NB4 (cell line): Measurements from ENCODE around the gene CSNK1A1.

Source experiments
- MYC ChIP-seq: IDR thresholded peaks from 2 replicates; pipeline ENCODE4 v1.6.1; 2011; ENCODE audit warnings: low read depth, low read length
- POLR2A ChIP-seq: IDR thresholded peaks from 2 replicates; pipeline ENCODE4 v1.6.1; 2011; ENCODE audit warnings: mild to moderate bottlenecking; ENCODE audit not compliant: insufficient read length; ENCODE audit errors: extremely low read depth
- TF ChIP-seq, protein P1 (sequence below): IDR thresholded peaks from one replicate; pipeline ENCODE4 v1.5.1; 2012; ENCODE audit warnings: low read depth, low read length

GRCh38 chr5:149514512-149514911 lies 36.7 kb downstream of the CSNK1A1 start:
- TF ChIP-seq, protein P1, sequence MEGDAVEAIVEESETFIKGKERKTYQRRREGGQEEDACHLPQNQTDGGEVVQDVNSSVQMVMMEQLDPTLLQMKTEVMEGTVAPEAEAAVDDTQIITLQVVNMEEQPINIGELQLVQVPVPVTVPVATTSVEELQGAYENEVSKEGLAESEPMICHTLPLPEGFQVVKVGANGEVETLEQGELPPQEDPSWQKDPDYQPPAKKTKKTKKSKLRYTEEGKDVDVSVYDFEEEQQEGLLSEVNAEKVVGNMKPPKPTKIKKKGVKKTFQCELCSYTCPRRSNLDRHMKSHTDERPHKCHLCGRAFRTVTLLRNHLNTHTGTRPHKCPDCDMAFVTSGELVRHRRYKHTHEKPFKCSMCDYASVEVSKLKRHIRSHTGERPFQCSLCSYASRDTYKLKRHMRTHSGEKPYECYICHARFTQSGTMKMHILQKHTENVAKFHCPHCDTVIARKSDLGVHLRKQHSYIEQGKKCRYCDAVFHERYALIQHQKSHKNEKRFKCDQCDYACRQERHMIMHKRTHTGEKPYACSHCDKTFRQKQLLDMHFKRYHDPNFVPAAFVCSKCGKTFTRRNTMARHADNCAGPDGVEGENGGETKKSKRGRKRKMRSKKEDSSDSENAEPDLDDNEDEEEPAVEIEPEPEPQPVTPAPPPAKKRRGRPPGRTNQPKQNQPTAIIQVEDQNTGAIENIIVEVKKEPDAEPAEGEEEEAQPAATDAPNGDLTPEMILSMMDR = no peak
- TF ChIP-seq POLR2A = no peak
- TF ChIP-seq MYC = no peak
